ENCODE results near the gene CLASRP. TPM values are rescaled to one million over a fixed set of nuclear protein-coding genes. Genes with fewer than 3 reads are reported as not detected.

Gene CLASRP
- polyA plus RNA-seq, 1 donor (not counting 4 experiments of a cell fraction or from before 2014, with no cell fraction given), result 21.4 TPM

GRCh38 chr19:45095496-45096413, 56.9 kb downstream of the CLASRP start:
- FAIRE-seq, result no peak
- DNase-seq (ENCODE audit: low read depth, low spot score), result no peak
- dilution Hi-C loops (cut with MboI; ENCODE audit: extremely low pct_ligation_motif_present, low sequenced_read_pairs), result no loop called here
- Histone ChIP-seq H3K36me3 (ENCODE audit: control insufficient read depth in 2 of 2, extremely low read depth in 1 of 2, insufficient read depth in 2 of 2, low read length in 2 of 2) (peaks cover 0 to 6% of the 10 kb centered on the region in 2 experiments), H4K20me1 (ENCODE audit: control insufficient read depth, extremely low read depth, insufficient read depth, low read length) (peaks cover 8% of the 10 kb centered on the region), H3K4me2 (ENCODE audit: control insufficient read depth, extremely low read depth, insufficient read depth, low read depth, low read length) (no peak overlapping the region), H3K27ac (ENCODE audit: control insufficient read depth, insufficient read depth, low read length) (no peak overlapping the region), H3K4me3 (ENCODE audit: control insufficient read depth in 2 of 3, extremely low read depth in 1 of 3, insufficient read depth in 2 of 3, low read depth in 1 of 3, low read length in 3 of 3) (no peak overlapping the region), H3K9ac (ENCODE audit: control insufficient read depth, extremely low read depth, insufficient read depth, low read length) (no peak overlapping the region), H3K4me1 (ENCODE audit: control insufficient read depth, extremely low read depth, insufficient read depth, low read length) (peaks cover 53% of the 10 kb centered on the region), H2AFZ (ENCODE audit: control insufficient read depth, low read length) (no peak overlapping the region), H3K9me3 (ENCODE audit: control insufficient read depth, low read depth, low read length) (no peaks in the 10 kb centered on the region), H3K27me3 (ENCODE audit: control insufficient read depth, extremely low read depth, insufficient read depth, low read length) (no peaks in the 10 kb centered on the region), H3K9me1 (ENCODE audit: control insufficient read depth, extremely low read depth, insufficient read depth, low read length) (peaks cover 2% of the 10 kb centered on the region), H3K79me2 (ENCODE audit: control insufficient read depth, insufficient read depth, low read length) (peaks cover 73% of the 10 kb centered on the region)
- TF ChIP-seq EZH2 (IDR thresholded peaks at IDR 0.05; ENCODE audit: low read length), result no peak
- no peak for TF ChIP-seq CTCF (optimal IDR thresholded peaks at IDR 0.05 in 1 of 3, IDR thresholded peaks at IDR 0.05 in 1 of 3, conservative IDR thresholded peaks at IDR 0.05 in 1 of 3; ENCODE audit: extremely low read depth in 1 of 3, insufficient read depth in 2 of 3, low read length in 3 of 3)

DNA sequence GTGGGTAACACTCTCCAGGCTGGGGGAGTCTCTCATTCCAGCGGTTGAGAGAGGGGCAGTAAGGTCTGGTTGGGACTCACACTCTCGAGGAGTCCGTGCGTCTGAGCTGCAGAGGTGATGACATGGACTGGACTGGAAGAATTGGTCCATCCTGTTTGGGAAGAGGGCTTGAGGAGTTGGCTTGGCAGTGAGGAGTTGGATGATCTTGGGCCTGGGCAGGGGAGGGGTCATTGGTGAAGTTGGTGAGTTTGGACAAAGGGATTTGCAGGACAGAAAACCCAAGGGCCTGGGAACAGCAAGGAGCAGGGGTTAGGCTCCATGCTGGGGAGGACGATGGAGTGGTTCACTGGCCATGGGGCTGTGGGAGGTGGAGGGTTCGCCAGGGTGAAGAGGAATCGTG, 57.9 kb downstream of the CLASRP start:
- dilution Hi-C loops (cut with MboI; ENCODE audit: extremely low pct_ligation_motif_present, low sequenced_read_pairs), result no loop called here

More for the DNA sequence above, 57.9 kb downstream of the CLASRP start:
- no peak for DNase-seq (ENCODE audit: low read depth, low spot score)
- H3K4me1 ChIP-seq (ENCODE audit: control insufficient read depth, extremely low read depth, insufficient read depth, low read length), result peaks cover 47% of the 10 kb centered on the region
- TF ChIP-seq CTCF (optimal IDR thresholded peaks at IDR 0.05 in 1 of 3, IDR thresholded peaks at IDR 0.05 in 1 of 3, conservative IDR thresholded peaks at IDR 0.05 in 1 of 3; ENCODE audit: extremely low read depth in 1 of 3, insufficient read depth in 2 of 3, low read length in 3 of 3), result no peak
- TF ChIP-seq EZH2 (IDR thresholded peaks at IDR 0.05; ENCODE audit: low read length), result no peak
- no peak overlapping the region for H3K4me3 ChIP-seq (ENCODE audit: control insufficient read depth in 2 of 3, extremely low read depth in 1 of 3, insufficient read depth in 2 of 3, low read depth in 1 of 3, low read length in 3 of 3)
- H2AFZ ChIP-seq (ENCODE audit: control insufficient read depth, low read length), result no peak overlapping the region
- no peak overlapping the region for H3K4me2 ChIP-seq (ENCODE audit: control insufficient read depth, extremely low read depth, insufficient read depth, low read depth, low read length)
- H3K27ac ChIP-seq (ENCODE audit: control insufficient read depth, insufficient read depth, low read length), result no peak overlapping the region
- H4K20me1 ChIP-seq (ENCODE audit: control insufficient read depth, extremely low read depth, insufficient read depth, low read length), result peaks cover 13% of the 10 kb centered on the region
- H3K36me3 ChIP-seq (ENCODE audit: control insufficient read depth in 2 of 2, extremely low read depth in 1 of 2, insufficient read depth in 2 of 2, low read length in 2 of 2), result peaks cover 0 to 4% of the 10 kb centered on the region in 2 experiments
- H3K79me2 ChIP-seq (ENCODE audit: control insufficient read depth, insufficient read depth, low read length), result peaks cover 82% of the 10 kb centered on the region
- peaks cover 2% of the 10 kb centered on the region for H3K9me1 ChIP-seq (ENCODE audit: control insufficient read depth, extremely low read depth, insufficient read depth, low read length)
- no peak overlapping the region for H3K9ac ChIP-seq (ENCODE audit: control insufficient read depth, extremely low read depth, insufficient read depth, low read length)
- no peak for FAIRE-seq
- no peaks in the 10 kb centered on the region for H3K27me3 ChIP-seq (ENCODE audit: control insufficient read depth, extremely low read depth, insufficient read depth, low read length)
- no peaks in the 10 kb centered on the region for H3K9me3 ChIP-seq (ENCODE audit: control insufficient read depth, low read depth, low read length)
